Gastroesophageal sphincter (tissue), 3 donors: Measurements from ENCODE around the gene MYO19.

Experiments used
- POLR2A ChIP-seq, 2 donors: fragments of 450-650 bp; IDR thresholded peaks; one replicate each; pipeline ENCODE4 v1.6.1; 2017; ENCODE audit warnings: antibody characterized with exemption in 2 of 2, mild to moderate bottlenecking in 2 of 2, moderate library complexity in 1 of 2
- TF ChIP-seq, protein P1 (sequence below), 4 experiments: fragments of 200-600 bp in 2 of 4; fragments of 450-650 bp in 2 of 4; sonication (generic) in 1 of 4; IDR thresholded peaks; one replicate each; pipeline ENCODE4 v1.5.1; 2017 to 2019; ENCODE audit warnings: antibody characterized with exemption in 4 of 4, mild to moderate bottlenecking in 2 of 4, moderate library complexity in 2 of 4

- TF ChIP-seq, protein P1, sequence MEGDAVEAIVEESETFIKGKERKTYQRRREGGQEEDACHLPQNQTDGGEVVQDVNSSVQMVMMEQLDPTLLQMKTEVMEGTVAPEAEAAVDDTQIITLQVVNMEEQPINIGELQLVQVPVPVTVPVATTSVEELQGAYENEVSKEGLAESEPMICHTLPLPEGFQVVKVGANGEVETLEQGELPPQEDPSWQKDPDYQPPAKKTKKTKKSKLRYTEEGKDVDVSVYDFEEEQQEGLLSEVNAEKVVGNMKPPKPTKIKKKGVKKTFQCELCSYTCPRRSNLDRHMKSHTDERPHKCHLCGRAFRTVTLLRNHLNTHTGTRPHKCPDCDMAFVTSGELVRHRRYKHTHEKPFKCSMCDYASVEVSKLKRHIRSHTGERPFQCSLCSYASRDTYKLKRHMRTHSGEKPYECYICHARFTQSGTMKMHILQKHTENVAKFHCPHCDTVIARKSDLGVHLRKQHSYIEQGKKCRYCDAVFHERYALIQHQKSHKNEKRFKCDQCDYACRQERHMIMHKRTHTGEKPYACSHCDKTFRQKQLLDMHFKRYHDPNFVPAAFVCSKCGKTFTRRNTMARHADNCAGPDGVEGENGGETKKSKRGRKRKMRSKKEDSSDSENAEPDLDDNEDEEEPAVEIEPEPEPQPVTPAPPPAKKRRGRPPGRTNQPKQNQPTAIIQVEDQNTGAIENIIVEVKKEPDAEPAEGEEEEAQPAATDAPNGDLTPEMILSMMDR (IDR thresholded peaks at IDR 0.05) = no peak
- TF ChIP-seq POLR2A (IDR thresholded peaks at IDR 0.05) = no peak
Measured at GRCh38 chr17:36460265-36460937, 74.3 kb downstream of the MYO19 start.
